Measurements from ENCODE around the gene ANKRD27. TPM values are rescaled to one million over a fixed set of nuclear protein-coding genes. Genes with fewer than 3 reads are reported as not detected.
A peak's percentile ranks its signal among the peaks of the same experiment; 100 is the strongest.

Gene ANKRD27
- total RNA-seq, 4 donors from 2014 or later, result 1.8 to 36.2 (median 22.7) TPM

GRCh38 chr19:32570081-32570785 is 104.7 kb downstream of the ANKRD27 start:
- intact Hi-C loops (cut with DNase I; ENCODE audit: low total_unique reads), result no loop called here
- Histone ChIP-seq H3K27ac (no peak overlapping the region), H3K9me3 (no peaks in the 10 kb centered on the region), H3K27me3 (no peaks in the 10 kb centered on the region), H3K4me3 (no peak overlapping the region), H3K4me1 (no peaks in the 10 kb centered on the region), H3K36me3 (no peaks in the 10 kb centered on the region)
- peak; percentile 46 to 50 for DNase-seq
- TF ChIP-seq, protein P1, sequence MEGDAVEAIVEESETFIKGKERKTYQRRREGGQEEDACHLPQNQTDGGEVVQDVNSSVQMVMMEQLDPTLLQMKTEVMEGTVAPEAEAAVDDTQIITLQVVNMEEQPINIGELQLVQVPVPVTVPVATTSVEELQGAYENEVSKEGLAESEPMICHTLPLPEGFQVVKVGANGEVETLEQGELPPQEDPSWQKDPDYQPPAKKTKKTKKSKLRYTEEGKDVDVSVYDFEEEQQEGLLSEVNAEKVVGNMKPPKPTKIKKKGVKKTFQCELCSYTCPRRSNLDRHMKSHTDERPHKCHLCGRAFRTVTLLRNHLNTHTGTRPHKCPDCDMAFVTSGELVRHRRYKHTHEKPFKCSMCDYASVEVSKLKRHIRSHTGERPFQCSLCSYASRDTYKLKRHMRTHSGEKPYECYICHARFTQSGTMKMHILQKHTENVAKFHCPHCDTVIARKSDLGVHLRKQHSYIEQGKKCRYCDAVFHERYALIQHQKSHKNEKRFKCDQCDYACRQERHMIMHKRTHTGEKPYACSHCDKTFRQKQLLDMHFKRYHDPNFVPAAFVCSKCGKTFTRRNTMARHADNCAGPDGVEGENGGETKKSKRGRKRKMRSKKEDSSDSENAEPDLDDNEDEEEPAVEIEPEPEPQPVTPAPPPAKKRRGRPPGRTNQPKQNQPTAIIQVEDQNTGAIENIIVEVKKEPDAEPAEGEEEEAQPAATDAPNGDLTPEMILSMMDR (IDR thresholded peaks at IDR 0.05), result peak; percentile 47 to 74 (median 58)
- no peak for TF ChIP-seq POLR2A (IDR thresholded peaks at IDR 0.05)

GRCh38 chr19:32567486-32567885 is 107.5 kb downstream of the ANKRD27 start:
- no peak overlapping the region for H3K27ac ChIP-seq
- no peak overlapping the region for H3K4me3 ChIP-seq
- H3K4me1 ChIP-seq, result no peaks in the 10 kb centered on the region
- H3K27me3 ChIP-seq, result no peaks in the 10 kb centered on the region
- H3K9me3 ChIP-seq, result no peaks in the 10 kb centered on the region
- TF ChIP-seq, protein P1 (IDR thresholded peaks at IDR 0.05), result no peak
- no peak for TF ChIP-seq POLR2A (IDR thresholded peaks at IDR 0.05)
- DNase-seq, result no peak
- H3K36me3 ChIP-seq, result no peaks in the 10 kb centered on the region
- intact Hi-C loops (cut with DNase I; ENCODE audit: low total_unique reads), result no loop called here

GRCh38 chr19:32566246-32566830 is 108.6 kb downstream of the ANKRD27 start:
- no peaks in the 10 kb centered on the region for H3K27me3 ChIP-seq
- TF ChIP-seq, protein P1 (IDR thresholded peaks at IDR 0.05), result no peak
- no peak for TF ChIP-seq POLR2A (IDR thresholded peaks at IDR 0.05)
- intact Hi-C loops (cut with DNase I; ENCODE audit: low total_unique reads), result no loop called here
- no peaks in the 10 kb centered on the region for H3K9me3 ChIP-seq
- no peak overlapping the region for H3K27ac ChIP-seq
- H3K4me1 ChIP-seq, result no peaks in the 10 kb centered on the region
- no peak overlapping the region for H3K4me3 ChIP-seq
- H3K36me3 ChIP-seq, result no peaks in the 10 kb centered on the region
- no peak for DNase-seq

DNA sequence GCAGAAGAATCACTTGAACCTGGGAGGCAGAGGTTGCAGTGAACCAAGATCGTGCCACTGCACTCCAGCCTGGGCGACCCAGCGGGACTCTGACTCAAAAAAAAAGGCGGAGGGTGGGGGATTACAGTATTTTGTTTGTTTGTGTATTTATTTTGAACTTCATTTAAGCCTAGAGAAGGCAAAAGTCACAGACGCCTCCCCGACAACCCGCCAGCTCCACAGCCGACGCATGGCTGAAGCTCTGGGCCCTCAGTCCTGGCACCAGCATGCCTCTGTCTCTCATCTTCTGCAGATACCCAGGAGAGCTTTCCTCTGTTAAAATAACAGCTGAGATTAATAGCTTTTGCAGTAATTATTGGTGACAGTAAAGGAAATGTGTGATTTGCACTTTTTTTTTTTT is 111.2 kb downstream of the ANKRD27 start:
- intact Hi-C loops (cut with DNase I; ENCODE audit: low total_unique reads), result no loop called here
- Histone ChIP-seq H3K4me3 (no peak overlapping the region), H3K27ac (no peak overlapping the region), H3K4me1 (no peaks in the 10 kb centered on the region), H3K27me3 (no peaks in the 10 kb centered on the region), H3K36me3 (no peaks in the 10 kb centered on the region), H3K9me3 (no peaks in the 10 kb centered on the region)
- TF ChIP-seq, protein P1 (IDR thresholded peaks at IDR 0.05), result no peak
- TF ChIP-seq POLR2A (IDR thresholded peaks at IDR 0.05), result no peak
- no peak for DNase-seq

GRCh38 chr19:32558607-32559228 is 116.3 kb downstream of the ANKRD27 start:
- Histone ChIP-seq H3K36me3 (no peaks in the 10 kb centered on the region), H3K9me3 (no peaks in the 10 kb centered on the region), H3K27me3 (no peaks in the 10 kb centered on the region), H3K27ac (no peak overlapping the region), H3K4me1 (no peaks in the 10 kb centered on the region), H3K4me3 (no peak overlapping the region)
- TF ChIP-seq, protein P1 (IDR thresholded peaks at IDR 0.05), result no peak
- TF ChIP-seq POLR2A (IDR thresholded peaks at IDR 0.05), result no peak
- no peak for DNase-seq
- intact Hi-C loops (cut with DNase I; ENCODE audit: low total_unique reads), result no loop called here
